Tibial nerve (tissue), 4 donors: Measurements from ENCODE around the gene LRRC75A.

Experiments
- EP300 ChIP-seq, 2 donors: sonication (generic); formaldehyde crosslinking; IDR thresholded peaks; one replicate each; pipeline ENCODE4 v1.6.1; 2017; ENCODE audit warnings: antibody characterized with exemption in 2 of 2, mild to moderate bottlenecking in 1 of 2
- POLR2A ChIP-seq, 2 donors: fragments of 450-650 bp; IDR thresholded peaks; one replicate each; pipeline ENCODE4 v1.6.1; 2017; ENCODE audit warnings: antibody characterized with exemption in 2 of 2, mild to moderate bottlenecking in 2 of 2, moderate library complexity in 2 of 2
- TF ChIP-seq, protein P1 (sequence below), 5 experiments: fragments of 200-600 bp in 3 of 5; fragments of 450-650 bp in 2 of 5; sonication (generic) in 3 of 5; IDR thresholded peaks; one replicate each; pipeline ENCODE4 v1.5.1; 2016 to 2019; ENCODE audit warnings: antibody characterized with exemption in 5 of 5, mild to moderate bottlenecking in 3 of 5, moderate library complexity in 2 of 5

DNA sequence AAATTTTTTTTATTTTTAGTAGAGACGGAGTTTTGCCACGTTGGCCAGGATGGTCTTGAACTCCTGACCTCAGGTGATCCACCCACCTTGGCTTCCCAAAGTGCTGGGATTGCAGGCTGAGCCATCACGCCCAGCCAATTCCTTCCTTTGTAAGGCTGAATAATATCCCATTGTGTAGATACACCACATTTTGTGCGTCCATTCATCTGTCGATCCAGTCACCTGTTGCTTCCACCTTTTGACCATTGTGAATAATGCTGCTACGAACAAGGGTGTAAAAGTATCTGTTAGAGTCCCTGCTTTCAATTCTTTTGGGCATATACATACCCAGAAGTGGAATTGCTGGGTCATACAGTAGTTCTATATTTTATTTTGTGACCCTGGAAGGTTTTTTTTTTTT, 61.3 kb downstream of the LRRC75A start:
- TF ChIP-seq EP300 (IDR thresholded peaks at IDR 0.05) (no peak), POLR2A (IDR thresholded peaks at IDR 0.05) (no peak)
- TF ChIP-seq, protein P1, sequence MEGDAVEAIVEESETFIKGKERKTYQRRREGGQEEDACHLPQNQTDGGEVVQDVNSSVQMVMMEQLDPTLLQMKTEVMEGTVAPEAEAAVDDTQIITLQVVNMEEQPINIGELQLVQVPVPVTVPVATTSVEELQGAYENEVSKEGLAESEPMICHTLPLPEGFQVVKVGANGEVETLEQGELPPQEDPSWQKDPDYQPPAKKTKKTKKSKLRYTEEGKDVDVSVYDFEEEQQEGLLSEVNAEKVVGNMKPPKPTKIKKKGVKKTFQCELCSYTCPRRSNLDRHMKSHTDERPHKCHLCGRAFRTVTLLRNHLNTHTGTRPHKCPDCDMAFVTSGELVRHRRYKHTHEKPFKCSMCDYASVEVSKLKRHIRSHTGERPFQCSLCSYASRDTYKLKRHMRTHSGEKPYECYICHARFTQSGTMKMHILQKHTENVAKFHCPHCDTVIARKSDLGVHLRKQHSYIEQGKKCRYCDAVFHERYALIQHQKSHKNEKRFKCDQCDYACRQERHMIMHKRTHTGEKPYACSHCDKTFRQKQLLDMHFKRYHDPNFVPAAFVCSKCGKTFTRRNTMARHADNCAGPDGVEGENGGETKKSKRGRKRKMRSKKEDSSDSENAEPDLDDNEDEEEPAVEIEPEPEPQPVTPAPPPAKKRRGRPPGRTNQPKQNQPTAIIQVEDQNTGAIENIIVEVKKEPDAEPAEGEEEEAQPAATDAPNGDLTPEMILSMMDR (IDR thresholded peaks at IDR 0.05) = no peak
